GM12878 (cell line): ENCODE data around the gene ID3. TPM values are rescaled to one million over a fixed set of nuclear protein-coding genes. Genes with fewer than 3 reads are reported as not detected.

ENCODE experiments used
- CBX5 ChIP-seq: sonication (generic); IDR thresholded peaks from 2 replicates; pipeline ENCODE4 v1.6.1; 2016; ENCODE audit warnings: low read depth, moderate library complexity, mild to moderate bottlenecking, inconsistent platforms
- CREB1 ChIP-seq: IDR thresholded peaks from 2 replicates; pipeline ENCODE4 v1.6.1; 2012; ENCODE audit warnings: low read depth, mild to moderate bottlenecking, inconsistent platforms
- EGR1 ChIP-seq, 2 experiments: IDR thresholded peaks; 1 replicate in 1 of 2; 2 replicates in 1 of 2; pipeline ENCODE4 v1.6.1; 2011 to 2012; ENCODE audit warnings: low read depth in 2 of 2, low read length in 2 of 2, borderline replicate concordance in 1 of 2, mild to moderate bottlenecking in 1 of 2, moderate library complexity in 1 of 2
- EP300 ChIP-seq, 2 experiments: fragments of 150-350 bp in 1 of 2; IDR thresholded peaks; 2 replicates each; pipeline ENCODE4 v1.6.1; 2011 to 2012; ENCODE audit warnings: low read depth in 2 of 2, low read length in 2 of 2, borderline replicate concordance in 1 of 2, improper control_type of control experiment in 1 of 2, inconsistent platforms in 1 of 2; ENCODE audit not compliant: control insufficient read depth in 1 of 2
- FOS ChIP-seq: IDR thresholded peaks from 3 replicates; pipeline ENCODE4 v1.6.1; 2011; ENCODE audit warnings: borderline replicate concordance; ENCODE audit not compliant: insufficient read length; ENCODE audit errors: extremely low read depth
- JUNB ChIP-seq: IDR thresholded peaks from 2 replicates; pipeline ENCODE4 v1.6.1; 2016; ENCODE audit warnings: antibody characterized with exemption, mild to moderate bottlenecking
- JUND ChIP-seq: IDR thresholded peaks from 2 replicates; pipeline ENCODE4 v1.6.1; 2012; ENCODE audit warnings: low read depth, mild to moderate bottlenecking, low read length, improper control_type of control experiment, moderate library complexity
- LARP7 ChIP-seq: fragments of 450-650 bp; IDR thresholded peaks from 2 replicates; pipeline ENCODE4 v1.6.1; 2017; ENCODE audit warnings: mild to moderate bottlenecking
- MTA2 ChIP-seq: fragments of 450-650 bp; IDR thresholded peaks from 2 replicates; pipeline ENCODE4 v1.6.1; 2016; ENCODE audit warnings: low read depth, mild to moderate bottlenecking, moderate library complexity
- NR2C2 ChIP-seq: IDR thresholded peaks from 2 replicates; pipeline ENCODE4 v1.6.1; 2011; ENCODE audit warnings: borderline replicate concordance, low read depth; ENCODE audit not compliant: control insufficient read depth, insufficient read length
- NR2F1 ChIP-seq: fragments of 450-650 bp; conservative IDR thresholded peaks from 2 replicates; pipeline ENCODE4 v1.6.1; 2017; ENCODE audit warnings: mild to moderate bottlenecking
- PBX3 ChIP-seq: IDR thresholded peaks from 2 replicates; pipeline ENCODE4 v1.6.1; 2011; ENCODE audit warnings: mild to moderate bottlenecking, low read depth, low read length, moderate library complexity; ENCODE audit not compliant: insufficient replicate concordance
- RAD21 ChIP-seq: IDR thresholded peaks from 2 replicates; pipeline ENCODE4 v1.6.1; 2011; ENCODE audit warnings: mild to moderate bottlenecking, low read depth, low read length, moderate library complexity; ENCODE audit not compliant: insufficient read depth
- SIN3A ChIP-seq: IDR thresholded peaks from 2 replicates; pipeline ENCODE4 v1.6.1; 2012; ENCODE audit warnings: low read depth, low read length, improper control_type of control experiment
- SKIL ChIP-seq: fragments of 450-650 bp; IDR thresholded peaks from 2 replicates; pipeline ENCODE4 v1.6.1; 2017; ENCODE audit warnings: mild to moderate bottlenecking, low read depth, inconsistent platforms; ENCODE audit not compliant: poor library complexity, severe bottlenecking
- TCF12 ChIP-seq: IDR thresholded peaks from 2 replicates; pipeline ENCODE4 v1.6.1; 2011; ENCODE audit warnings: low read depth, mild to moderate bottlenecking, low read length
- TCF3 ChIP-seq: IDR thresholded peaks from 2 replicates; pipeline ENCODE4 v1.6.1; 2012; ENCODE audit warnings: low read depth, mild to moderate bottlenecking, low read length, borderline replicate concordance; ENCODE audit not compliant: insufficient read depth
- polyA plus RNA-seq, 11 experiments: library from polyadenylated mRNA; depleted of rRNA in 4 of 11; unstranded in 6 of 11; stranded (reverse) in 5 of 11; fragments of >200 nt; fragmentation: Nextera tagmentation in 4 of 11; fragmentation: Illumina TruSeq in 1 of 11; extraction: Ambion mirVana in 4 of 11; extraction: Trizol in 1 of 11; gene quantifications; 1 replicate in 1 of 11; 2 replicates in 10 of 11; pipeline versions ENCODE4 v1.2.1 to v1.2.3, GENCODE V29; 2011 to 2016; ENCODE audit warnings: inconsistent platforms in 2 of 11, missing spikeins in 2 of 11, low read depth in 1 of 11
- total RNA-seq, 4 experiments: library from RNA; depleted of rRNA in 3 of 4; stranded (reverse); fragments of >200 nt in 3 of 4; fragmentation: Illumina TruSeq in 1 of 4; extraction: Trizol in 1 of 4; gene quantifications; 2 replicates each; pipeline versions ENCODE4 v1.2.1 to v1.2.3, GENCODE V29; 2013 to 2021
- TF ChIP-seq, protein P1 (sequence below): fragments of 450-650 bp; IDR thresholded peaks from 2 replicates; pipeline ENCODE4 v1.6.1; 2017; ENCODE audit warnings: mild to moderate bottlenecking
- TF ChIP-seq, protein P2 (sequence below): fragments of 450-650 bp; IDR thresholded peaks from 2 replicates; pipeline ENCODE4 v1.6.1; 2018; ENCODE audit warnings: borderline replicate concordance, mild to moderate bottlenecking; ENCODE audit not compliant: partially characterized antibody

Gene ID3
- total and polyA plus RNA-seq, 10 of the 15 experiments (the other 5 are each of a cell fraction or from before 2014, with no cell fraction given) = 42.7 to 475 (median 207) TPM

DNA sequence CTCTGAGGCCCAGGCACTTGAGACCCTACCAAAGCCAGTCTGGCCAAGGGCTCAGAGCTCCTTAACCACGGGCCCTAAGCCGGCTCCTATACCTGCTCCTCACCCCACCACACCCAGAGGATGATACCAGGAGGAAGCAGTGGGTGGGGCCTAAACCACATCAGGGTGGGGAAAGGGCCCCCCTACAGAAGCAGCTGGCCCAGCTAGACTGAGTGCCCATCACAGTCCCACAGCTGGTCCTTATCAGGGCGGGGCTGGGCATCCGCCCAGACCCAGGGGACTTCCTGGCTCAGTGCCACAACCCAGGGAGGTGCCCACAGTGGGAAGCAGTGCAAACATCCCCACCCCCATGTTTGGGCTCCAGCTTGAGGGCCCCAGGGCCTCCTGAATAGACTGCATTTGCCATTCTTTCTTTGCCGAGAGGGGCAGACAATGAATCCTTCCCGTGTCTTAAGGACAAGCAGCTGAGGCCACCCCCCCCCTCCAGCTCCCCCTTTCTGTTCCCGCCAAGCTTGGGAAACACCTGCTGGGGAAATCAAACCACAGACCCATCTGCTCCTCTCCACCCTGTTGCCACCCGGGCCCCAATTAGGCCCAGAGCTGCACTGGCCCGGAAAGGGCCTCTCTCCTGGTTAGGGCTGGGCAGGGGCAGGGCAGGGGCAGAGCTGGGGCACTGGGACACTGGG lies 34.4 kb downstream of the ID3 start (continued):
- TF ChIP-seq FOS (no peak), JUNB (no peak), CBX5 (no peak; the same call in 1 of the 2 replicates), JUND (no peak), MTA2 (no peak; the same call in 1 of the 2 replicates), SIN3A (no peak), SKIL (no peak), TCF12 (peak; percentile 92), NR2F1 (peak; percentile 47; the same call in 1 of the 2 replicates), CREB1 (no peak), RAD21 (no peak), EP300 (IDR thresholded peaks at IDR 0.05; ENCODE audit: borderline replicate concordance in 1 of 2, control insufficient read depth in 1 of 2, low read depth in 2 of 2, low read length in 2 of 2) (no peak), EGR1 (IDR thresholded peaks at IDR 0.05; ENCODE audit: borderline replicate concordance in 1 of 2, low read depth in 2 of 2, low read length in 2 of 2) (no peak), PBX3 (peak; percentile 54), TCF3 (peak; percentile 76), LARP7 (no peak; the same call in 1 of the 2 replicates), NR2C2 (no peak)
- TF ChIP-seq, protein P1, sequence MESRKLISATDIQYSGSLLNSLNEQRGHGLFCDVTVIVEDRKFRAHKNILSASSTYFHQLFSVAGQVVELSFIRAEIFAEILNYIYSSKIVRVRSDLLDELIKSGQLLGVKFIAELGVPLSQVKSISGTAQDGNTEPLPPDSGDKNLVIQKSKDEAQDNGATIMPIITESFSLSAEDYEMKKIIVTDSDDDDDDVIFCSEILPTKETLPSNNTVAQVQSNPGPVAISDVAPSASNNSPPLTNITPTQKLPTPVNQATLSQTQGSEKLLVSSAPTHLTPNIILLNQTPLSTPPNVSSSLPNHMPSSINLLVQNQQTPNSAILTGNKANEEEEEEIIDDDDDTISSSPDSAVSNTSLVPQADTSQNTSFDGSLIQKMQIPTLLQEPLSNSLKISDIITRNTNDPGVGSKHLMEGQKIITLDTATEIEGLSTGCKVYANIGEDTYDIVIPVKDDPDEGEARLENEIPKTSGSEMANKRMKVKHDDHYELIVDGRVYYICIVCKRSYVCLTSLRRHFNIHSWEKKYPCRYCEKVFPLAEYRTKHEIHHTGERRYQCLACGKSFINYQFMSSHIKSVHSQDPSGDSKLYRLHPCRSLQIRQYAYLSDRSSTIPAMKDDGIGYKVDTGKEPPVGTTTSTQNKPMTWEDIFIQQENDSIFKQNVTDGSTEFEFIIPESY = no peak
- TF ChIP-seq, protein P2, sequence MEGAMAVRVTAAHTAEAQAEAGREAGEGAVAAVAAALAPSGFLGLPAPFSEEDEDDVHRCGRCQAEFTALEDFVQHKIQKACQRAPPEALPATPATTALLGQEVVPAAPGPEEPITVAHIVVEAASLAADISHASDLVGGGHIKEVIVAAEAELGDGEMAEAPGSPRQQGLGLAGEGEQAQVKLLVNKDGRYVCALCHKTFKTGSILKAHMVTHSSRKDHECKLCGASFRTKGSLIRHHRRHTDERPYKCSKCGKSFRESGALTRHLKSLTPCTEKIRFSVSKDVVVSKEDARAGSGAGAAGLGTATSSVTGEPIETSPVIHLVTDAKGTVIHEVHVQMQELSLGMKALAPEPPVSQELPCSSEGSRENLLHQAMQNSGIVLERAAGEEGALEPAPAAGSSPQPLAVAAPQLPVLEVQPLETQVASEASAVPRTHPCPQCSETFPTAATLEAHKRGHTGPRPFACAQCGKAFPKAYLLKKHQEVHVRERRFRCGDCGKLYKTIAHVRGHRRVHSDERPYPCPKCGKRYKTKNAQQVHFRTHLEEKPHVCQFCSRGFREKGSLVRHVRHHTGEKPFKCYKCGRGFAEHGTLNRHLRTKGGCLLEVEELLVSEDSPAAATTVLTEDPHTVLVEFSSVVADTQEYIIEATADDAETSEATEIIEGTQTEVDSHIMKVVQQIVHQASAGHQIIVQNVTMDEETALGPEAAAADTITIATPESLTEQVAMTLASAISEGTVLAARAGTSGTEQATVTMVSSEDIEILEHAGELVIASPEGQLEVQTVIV = no peak
